Measurements from ENCODE around the gene ARMC2.
"Not testable (repeated sequence)": the region's sequence is repeated elsewhere in the genome, so short reads cannot be mapped to it uniquely, and the experiment has no call there.

ARMC2 gene

DNA sequence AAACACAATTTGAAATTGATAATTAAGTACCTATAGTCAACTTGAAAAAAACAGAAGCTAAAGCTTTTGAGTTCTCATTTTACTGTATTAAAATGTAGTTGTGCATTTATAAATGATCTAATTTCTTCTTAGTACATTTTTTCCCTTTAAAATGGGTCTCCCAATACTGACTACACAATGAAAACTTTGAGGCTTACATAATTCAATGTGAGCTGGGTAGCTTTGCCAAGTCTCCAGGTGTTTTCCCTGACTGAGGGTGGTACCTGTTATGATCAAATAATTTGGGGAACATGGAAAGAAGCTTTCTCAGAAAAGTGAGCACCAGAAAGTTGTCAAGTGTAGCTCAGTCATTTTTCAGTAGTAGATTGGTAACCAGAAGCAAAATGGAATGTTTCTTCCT lies 74.3 kb downstream of the ARMC2 start:
- no peak for DNase-seq

DNA sequence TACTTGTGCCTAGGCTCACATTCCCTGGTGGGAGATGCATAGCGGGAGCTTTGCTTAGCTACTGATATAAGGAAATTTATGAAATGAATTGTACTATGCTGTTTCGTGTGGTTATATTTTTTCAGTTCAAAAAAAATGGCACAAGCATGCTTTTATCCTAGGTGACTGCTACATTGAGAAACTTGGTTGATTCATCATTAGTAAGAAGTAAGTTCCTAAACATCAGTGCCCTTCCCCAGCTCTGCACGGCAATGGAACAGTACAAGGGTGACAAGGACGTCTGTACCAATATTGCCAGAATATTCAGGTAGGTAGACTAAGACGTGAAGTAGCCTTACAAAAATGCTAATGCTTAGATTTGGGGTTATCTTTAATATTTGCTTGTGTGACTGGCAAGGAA lies 79.7 kb downstream of the ARMC2 start:
- no peak for DNase-seq

DNA sequence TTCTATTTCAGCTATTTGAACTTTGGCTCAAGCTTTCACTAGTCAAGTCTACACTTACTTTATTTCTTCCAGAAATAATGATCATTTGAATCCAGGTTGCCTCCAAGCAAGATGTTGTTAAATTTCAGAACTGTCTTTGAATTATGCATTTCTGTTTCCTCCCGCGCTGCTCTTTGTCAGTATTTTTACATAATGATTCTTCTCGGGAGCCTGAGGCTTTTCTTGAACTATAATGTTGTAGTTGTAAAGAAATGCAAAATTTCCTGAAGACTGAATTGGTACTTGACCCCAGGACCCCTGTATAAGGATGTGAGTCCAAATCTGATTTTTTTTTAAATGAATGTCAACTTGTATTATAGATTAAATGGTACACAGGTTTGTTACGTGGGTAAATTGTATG lies 80.4 kb downstream of the ARMC2 start:
- no peak for DNase-seq

DNA sequence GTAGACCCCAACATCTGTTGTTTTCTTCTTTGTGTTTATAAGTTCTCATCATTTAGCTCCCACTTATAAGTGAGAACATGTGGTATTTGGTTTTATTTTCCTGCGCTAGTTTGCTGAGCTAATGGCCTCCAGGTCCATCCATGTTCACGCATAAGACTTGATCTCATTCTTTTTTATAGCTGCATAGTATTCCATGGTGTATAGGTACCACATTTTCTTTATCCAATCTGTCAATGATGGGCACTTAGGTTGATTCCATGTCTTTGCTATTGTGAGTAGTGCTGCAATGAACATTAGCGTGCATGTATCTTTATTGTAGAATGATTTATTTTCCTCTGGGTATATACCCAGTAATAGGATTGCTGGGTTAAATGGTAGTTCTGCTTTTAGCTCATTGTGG lies 82.9 kb downstream of the ARMC2 start:
- not testable (repeated sequence) for DNase-seq

DNA sequence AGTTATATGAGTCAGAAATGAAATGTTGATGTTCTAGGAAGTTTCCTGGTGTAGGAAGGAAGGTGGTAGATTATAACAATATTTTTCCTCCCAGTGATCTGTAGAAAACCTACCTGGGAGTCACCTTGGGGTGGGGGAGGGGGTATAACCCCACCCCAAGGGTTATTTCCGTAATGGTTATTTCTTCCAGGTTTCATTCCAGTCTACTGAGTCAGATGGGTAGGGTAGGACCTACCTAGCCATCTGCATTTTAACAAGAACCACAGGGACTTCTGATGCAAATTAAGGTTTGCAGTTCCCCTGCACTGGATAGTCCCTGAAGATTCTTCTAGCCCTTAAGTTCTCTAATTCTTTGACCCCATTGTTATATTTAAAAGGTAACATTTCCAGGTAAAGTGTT lies 88.9 kb downstream of the ARMC2 start:
- no peak for DNase-seq

DNA sequence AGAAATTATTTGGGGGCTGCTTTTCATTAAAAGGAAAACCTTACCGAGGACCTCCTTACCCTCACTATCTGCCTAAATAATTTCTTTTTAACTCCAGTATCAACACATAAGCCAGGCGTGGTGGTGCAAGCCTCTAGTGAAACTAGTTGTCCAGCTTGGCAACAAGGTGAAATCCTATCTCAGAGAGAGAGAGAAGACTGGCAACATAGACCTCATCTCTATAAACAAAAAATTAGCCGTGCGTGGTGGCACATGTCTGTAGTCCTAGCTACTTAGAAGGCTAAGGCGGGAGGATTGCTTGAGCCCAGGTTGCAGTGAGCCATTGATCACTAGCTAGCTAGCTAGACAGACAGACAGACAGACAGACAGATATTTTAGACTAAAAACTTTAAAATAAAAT lies 92.5 kb downstream of the ARMC2 start:
- no peak for DNase-seq

DNA sequence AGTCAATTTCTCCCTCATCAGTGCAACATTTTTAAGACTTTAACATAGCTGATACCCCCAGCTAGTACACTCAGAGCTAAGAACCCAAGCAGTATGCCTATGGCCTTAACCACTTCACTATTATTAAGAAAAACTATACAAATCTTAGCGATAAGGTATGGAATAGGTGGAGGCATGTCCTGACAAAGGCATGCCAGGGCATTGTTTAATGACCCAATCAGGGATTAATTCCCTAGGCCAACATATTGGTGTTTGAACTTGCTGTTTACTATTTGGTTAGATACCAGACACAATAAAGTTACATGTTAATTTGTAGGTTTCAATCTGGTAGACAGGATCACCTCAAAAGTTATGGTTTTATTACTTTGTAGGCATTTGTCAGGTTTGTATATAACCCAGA lies 93.1 kb downstream of the ARMC2 start:
- DNase-seq = no peak

DNA sequence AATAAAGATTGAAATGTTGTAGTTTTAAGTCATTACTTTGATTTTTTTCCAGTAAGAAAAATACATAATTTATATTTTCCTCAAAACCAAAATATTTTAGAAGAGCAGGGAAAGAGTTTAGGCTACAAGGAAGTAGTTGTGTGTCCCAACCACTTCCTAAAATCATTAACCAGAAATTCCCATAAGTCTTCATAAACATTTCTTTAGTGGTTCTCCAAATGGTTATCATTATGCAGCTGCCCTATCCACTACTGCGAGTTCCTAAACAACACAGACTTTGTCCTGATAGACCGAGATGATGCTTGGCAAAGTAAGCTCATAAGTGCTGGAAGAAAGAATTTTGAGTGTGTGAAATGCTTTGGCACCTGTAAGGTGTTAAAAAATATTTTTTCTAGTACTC lies 93.6 kb downstream of the ARMC2 start:
- DNase-seq = no peak

DNA sequence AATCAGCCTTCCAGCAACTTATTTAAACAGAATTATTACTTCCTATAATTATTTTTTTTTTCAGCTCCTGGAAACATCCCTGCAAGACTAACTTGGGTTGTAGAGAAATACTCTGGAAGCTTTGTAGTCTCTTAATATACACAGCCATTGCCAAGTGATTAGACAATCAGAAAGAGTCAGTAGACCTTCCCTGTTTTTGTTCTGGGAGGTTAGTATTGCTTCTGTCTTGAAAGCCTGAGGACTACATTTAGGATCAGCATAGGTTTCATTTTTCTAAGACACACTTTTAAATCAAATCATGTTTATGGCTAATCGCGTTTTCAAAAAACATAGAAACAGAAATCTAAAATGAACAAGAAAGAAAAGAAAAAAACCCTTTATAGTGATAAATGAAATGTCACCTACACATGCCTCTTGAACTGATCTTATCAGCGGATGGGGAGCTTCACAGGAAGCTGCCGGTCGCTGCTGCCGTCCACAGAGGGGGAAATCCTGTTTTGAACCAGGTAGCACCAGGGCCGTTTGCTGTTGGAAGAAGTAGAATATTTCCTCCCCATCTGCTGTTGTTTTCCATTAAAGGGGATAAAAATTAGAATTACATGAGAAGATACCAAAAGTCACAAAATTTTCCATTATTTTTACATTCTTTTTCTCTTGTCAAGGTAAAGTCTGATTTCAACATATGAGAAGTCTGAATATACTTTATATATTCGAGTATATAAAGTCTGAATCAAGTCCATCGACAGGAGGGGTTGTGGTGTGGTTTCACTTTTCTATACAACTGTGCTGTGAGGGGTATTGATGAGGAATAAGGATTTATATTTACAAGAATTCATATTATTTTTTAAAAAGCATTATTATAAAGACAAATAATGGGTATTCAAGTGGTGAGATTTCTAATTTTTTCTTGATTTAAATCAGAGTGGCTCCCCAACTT lies 94.6 kb downstream of the ARMC2 start:
- DNase-seq = no peak

DNA sequence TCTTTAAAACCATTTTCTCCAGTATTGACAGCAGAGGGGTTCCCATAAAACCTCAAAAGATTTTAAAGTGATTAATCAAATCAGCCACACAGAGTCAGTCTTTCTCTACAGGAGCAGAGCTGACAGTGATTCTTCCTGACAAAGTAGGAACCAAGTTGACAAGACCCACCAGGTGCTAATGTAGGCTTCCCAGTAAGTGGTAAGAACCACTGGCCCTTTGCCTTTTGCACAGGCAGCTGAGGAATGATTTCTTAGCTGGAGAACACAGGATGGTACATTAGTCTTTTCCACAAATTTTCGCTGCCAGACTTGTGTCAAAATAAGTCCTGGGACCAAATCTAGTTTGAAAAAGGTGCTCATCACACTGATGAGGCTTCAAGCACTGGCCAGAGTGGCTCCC lies 95.8 kb downstream of the ARMC2 start:
- no peak for DNase-seq

DNA sequence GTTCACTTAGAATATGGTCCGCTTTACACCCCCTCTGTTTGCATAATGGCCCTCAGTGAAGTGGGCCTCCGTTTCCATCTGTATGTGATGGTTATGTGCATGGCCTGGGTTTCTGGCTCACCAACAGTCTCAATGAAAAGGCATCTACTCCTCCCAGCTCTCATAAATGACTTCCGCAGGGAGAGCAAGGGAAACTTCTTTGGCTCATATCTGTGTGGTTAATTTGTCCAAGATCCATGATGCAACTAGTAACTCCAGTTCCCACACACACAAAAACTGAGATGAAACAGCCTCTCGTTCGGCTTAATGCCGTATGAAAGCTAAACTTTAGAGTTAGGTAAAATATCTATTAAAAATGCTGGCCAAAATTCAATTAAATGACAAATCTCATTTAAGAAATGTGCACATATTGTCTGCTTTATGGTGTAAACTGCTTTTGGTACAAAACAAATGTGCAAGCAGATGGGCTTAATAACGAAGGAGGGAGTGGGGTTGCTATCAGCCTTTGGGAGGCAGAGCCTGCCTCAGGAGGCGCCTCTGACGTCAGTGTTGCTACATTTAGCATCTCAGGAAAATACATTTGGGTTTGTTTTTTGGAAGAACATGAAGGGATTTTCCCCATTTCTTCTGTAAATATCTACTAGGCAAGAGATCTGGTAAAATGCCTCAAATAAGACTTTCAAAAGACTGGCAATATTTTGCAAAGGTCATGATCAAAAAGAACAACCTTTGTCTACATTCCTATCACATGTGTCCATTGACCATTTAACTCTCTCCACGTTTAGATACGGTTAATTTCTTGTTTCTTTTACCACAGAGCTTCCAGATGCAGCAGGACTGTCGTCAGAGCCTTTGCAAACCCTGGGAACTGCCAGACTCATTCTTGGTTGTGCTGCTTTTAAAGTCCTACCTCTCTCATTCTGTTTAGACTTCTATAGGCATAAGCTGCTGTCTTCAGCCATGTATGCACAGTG lies 96.8 kb downstream of the ARMC2 start:
- DNase-seq = no peak

DNA sequence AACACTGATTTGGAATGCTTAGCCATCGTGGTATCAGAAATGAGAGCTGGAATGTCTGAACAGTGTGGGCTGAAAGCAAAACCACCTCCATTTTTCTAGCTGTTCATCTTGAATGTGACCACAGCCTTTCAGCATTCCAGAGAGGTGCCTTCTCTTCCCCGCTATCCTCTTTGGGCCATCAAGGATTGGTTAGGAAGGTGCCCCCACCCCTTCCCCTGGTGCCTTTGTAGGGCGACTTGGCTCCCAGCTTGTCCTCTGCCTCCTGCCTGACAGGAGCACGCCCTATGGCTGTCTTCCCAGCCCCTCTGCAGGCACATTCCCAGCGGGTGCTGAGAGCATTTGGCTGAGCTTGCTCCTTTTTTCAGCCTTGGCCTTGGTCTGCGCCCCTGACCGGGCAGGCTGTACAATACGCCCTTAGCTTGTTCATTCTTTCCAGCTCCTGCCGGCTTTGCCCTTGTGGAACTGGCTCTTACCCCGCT lies 97.5 kb downstream of the ARMC2 start:
- no peak for DNase-seq

DNA sequence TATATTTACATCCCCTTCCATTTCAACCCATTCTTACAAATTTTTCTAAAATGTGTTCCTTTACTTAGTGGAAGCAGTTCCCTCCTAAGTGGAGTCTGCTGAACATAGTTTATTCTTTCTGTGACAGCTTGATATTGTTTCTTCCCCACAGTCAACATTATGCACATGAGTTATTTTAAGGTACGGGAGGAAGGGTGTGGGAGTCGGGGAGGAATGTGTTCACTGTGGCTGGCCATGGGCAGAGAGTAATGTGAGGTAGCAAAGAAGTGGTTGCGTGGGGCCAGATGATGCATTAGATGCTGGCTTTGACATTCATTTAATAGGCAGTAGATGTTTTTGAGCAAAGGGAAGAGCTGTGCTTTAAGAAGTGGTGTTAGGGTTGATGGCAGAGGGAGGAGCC lies 98.5 kb downstream of the ARMC2 start:
- DNase-seq = no peak

DNA sequence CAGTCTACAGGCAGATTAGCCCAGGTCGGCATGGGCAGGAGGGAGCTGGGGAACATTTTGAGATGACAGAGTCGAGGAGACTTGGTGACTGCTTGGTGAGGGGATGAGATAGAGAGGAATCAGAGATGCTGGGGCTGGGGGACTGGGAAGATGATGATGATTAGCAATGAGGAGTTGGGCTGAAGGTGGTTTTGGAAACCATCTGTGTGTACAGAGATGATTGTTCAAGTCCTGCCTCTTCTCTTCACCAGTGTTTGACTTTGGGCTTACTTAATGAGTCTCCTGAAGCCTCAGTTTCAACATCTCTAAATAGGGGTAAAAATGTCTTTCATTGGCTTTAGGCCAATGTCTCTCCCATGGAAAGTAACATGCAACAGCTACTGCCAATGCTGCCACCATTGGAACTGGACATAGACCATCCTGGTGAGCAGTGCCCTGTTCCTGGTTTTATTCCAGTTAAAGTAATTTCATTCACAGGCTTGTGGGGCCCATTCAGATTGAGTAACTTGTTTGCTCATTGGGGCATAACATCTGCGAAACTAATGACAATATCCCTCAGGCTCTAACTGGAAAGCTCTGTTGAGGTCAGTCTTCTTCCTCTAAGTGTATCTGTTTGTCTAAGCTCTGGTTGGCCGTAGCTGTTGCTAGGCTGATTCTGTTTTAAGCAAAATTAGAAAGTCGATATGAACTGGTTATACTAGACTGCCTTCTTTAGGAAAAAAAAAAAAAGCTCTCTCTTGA lies 99.1 kb downstream of the ARMC2 start:
- no peak for DNase-seq

DNA sequence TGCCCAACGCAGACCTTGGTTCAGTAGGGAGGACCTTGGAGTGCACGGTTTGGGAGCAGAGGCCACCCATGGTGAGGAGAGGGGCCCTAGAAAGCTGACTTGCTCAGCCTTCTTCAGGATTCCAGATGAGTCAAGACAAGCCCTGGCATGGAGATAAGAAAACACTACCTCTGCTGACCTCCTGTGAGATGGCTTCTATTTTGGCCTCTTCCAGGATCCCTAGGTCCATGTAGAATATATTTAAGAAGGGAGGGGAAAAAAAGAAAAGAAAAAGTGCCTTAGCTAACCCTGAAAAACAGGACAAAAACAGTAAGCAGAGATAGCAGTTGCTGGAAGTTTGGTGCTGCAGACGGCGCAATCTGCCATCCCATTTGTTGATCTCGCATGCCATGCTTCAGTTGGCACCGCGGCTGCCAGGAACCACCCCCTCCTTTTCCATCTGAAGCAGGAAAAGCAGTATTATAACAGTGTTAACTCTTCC lies 100.0 kb downstream of the ARMC2 start:
- DNase-seq = no peak

DNA sequence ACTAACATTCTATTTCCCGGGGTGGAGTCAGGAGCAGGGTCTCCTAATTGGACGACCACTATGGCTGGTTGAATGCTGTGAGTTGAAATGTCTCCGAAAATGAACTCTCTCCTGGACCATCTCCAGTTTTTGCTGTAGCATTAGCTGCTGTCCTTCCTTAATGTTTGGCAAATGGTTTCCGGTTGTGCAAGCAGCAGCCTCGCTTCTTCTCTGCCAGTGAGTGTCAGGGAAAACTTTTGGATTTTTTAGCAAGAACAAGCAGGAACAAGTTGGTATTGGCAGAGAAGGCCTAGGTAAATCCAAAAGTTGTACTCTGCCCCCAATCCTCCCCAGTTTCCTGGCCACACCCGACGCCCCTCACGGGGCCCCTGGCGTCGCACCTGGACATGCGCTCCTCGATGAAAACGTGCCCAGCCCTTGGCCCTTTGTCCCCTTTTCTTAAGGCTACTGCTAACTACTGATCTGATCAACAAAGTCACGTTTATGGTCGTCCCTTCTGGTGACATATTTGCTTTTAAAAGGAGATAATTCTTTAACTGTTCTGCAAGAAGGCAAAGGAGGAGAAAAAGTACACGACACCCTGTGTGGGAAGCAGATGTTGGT lies 103.2 kb downstream of the ARMC2 start:
- no peak for DNase-seq

DNA sequence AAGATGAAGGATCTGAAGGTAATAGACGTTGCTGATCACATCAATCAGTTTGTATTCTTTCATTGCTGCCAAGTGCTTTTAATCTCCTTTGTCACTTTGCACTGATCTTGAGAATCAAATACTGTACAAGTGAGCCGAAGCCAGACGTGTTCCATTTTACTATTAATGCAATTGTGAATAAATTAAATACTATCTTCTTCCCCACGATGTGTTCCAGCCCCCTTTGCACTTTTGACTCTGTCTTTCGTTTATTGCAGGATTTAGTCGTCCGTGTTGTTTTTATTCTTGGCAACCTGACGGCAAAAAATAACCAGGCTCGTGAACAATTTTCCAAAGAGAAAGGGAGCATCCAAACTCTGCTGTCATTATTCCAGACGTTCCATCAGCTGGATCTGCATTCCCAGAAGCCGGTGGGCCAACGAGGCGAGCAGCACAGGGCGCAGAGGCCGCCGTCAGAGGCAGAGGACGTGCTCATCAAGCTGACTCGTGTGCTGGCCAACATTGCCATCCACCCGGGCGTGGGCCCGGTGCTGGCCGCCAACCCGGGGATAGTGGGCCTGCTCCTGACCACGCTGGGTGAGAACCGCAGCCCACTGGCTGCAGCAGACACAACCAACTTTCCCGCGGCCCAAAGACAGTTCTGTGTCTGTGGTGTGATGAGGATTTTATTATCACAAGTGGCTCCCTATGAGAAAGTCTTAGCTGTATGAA lies 104.7 kb downstream of the ARMC2 start:
- no peak for DNase-seq

DNA sequence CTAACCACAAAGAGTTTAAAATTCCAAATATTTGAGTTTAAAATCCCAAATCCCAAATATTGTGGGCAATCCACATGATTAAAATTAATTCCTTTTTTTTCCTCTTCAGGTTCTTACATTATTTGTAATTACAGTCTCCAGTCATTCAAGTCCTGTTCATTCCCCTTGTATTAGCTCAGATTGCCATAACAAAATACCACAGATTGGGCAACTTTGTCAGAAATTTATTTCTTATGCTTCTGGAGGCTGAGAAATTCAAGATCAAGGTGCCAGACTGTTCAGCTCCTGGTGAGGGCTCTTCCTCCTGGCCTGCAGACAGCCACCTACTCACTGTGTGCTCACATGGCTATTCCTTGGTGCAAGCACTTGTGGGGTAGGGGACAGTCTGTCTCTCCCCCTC lies 105.5 kb downstream of the ARMC2 start:
- no peak for DNase-seq

DNA sequence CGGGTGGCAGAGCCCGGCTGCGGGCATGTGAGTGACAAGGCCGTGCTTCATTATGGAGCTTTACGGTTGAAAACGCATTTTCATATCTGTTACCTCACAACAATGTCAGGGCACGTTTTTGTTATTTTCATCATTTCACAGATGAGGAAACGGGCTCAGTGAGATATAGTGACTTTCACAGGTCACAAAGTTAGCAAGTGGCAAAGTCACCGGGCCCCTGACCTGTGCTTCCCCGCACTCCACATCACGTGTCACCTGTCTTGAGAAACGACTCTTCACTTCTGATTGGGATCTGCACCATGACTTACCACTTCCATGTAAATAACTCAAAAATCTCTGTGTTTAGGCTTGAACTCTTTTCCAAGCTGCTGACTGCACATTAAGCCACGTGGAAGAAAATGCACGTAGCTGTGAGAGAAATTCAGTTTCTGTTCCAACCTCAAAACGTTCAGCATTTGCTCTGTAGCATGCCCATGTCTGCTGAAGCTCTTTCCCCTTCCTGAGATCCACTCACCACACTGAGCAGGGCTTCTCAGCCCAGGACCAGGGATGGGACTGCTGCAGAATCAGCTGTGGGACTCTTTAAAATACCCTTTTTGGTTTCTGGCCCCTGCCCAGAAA lies 107.2 kb downstream of the ARMC2 start:
- no peak for DNase-seq

DNA sequence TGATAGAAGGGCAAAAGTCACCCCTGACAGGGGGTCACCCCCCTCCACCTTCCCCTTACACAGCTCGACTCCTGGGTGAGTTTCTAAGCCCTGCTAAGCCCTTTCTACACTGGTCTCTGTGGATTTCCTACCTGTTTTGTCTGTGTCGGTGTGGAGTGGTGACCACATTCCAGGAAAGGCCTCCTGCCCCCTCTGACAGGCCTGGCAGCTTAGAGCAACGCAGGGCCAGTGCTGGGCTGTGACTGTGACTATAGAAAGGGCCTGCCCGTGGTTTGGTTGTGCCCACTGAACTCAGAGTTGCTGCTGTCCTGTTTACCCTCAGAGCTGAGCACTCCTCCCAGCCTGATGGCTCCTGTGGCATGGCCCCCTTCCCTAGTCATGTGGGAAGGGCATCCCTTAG lies 109.0 kb downstream of the ARMC2 start:
- no peak for DNase-seq
